TTC549 (cell line): Measurements from ENCODE around the gene CDH13.

Experiments
- FAIRE-seq: peaks from 2 replicates; lab custom pipeline; 2012; peaks lifted over from hg19 to GRCh38; lab: Jason Lieb, UNC

The CDH13 gene

GRCh38 chr16:82852388-82853008 is 225.7 kb downstream of the CDH13 start:
- FAIRE-seq: no peak

GRCh38 chr16:82855471-82855870 is 228.7 kb downstream of the CDH13 start:
- FAIRE-seq: no peak

DNA sequence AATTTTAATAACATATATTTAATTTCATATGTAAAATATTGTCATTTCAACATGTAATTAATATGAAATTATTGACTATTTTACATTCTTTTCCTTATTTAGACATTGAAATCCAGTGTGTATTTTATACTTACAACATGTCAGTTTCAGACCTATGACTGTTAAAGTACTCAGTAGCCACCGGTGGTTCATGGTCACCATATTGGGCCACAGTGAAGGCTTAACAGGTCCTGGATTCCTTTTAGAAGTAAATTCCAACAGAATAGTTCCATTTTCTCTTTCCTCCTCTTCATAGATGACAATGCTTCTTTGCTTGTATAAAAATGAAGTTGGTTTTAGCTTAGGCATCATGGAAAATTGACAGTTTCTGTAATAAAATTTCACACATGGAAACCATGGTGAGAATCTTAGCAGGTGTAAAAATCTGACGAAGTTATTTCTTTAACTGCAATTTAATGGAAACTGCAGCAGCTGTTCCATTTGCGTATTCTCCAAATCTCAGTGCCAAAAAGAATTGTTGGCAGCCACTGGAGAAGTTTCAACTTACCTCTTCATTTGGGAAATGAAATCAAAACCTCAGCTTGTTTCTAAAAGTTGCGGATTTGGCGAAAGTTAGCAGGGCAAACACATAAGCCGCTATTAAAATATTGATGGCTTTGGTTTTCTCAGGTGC is 231.1 kb downstream of the CDH13 start:
- FAIRE-seq: no peak

GRCh38 chr16:82859662-82860061 is 232.9 kb downstream of the CDH13 start:
- no peak for FAIRE-seq

GRCh38 chr16:82860071-82860470 is 233.3 kb downstream of the CDH13 start:
- FAIRE-seq: no peak

DNA sequence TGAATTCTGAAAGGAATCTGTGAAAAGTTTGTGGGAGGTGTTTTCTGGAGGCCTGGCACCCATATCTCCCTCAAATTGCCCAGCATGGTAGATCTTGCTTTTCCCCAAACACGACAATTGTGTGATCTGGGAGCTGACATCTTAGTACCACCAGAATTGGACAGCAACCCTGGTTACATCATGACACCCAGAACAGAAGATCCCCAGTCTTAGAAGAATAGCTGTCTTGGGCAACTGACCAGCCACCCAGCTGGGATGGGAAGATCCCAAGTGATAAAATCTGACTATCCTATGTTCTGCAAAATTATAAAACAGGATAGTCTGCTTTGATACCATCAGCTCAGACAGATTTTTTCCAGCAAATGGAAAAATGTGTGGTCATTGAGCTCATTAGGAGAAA is 235.3 kb downstream of the CDH13 start:
- FAIRE-seq: no peak

- FAIRE-seq: no peak
Observed at GRCh38 chr16:82864332-82865040, 237.7 kb downstream of the CDH13 start.

DNA sequence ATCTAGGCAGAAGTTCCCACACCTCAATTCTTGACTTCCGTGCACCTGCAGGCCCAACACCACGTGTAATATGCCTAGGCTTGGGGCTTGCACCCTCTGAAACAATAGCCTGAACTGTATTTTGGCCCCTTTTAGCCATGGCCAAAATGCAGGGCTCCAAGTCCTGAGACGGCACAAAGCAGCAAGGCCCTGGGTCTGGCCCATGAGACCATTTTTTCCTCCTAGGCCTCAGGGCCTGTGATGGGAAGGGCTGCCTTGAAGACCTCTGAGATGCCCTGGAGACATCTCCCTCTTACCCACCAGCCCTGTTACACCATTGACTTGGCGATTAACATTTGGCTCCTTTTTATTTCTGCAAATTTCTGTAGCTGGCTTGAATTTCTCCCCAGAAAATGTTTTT is 238.6 kb downstream of the CDH13 start:
- no peak for FAIRE-seq

DNA sequence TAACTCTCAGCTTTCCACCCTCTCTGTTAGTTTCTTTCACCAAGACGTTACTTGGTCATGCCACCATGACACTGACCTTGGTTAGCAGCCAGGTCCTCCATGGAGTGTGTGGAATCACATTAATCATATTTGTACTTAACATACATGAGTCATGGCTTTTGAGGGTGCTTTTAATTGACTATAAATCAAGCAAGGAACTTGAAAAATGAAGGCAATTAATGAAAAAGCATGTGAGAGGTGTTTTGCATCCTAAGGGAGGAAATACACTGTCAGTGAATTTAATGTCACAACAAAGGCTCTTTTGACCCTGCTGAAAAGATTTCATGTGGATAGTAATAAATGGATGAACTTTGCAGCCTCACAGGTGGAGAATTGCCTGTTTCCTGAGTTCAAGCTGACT is 240.7 kb downstream of the CDH13 start:
- no peak for FAIRE-seq

- no peak for FAIRE-seq
Observed at GRCh38 chr16:82874271-82874670, 247.5 kb downstream of the CDH13 start.

DNA sequence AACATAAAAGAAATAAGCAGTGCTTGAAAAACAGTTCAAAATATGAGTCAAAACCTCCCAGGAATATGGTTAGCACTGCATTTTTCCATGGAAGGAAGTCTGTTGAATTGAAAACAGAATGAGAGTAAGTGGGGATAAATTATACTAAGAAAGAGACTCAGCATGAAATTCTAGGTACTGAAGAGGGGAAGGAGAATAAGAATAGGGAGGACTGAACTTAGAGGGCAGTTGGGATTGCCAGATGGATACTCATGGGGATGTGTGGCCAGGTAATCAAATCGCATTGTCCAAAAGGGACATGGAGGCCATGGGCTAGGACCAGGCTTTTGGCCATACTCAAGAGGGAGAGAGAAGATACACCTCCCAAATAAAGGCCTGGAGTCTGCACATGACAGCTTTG is 247.9 kb downstream of the CDH13 start:
- no peak for FAIRE-seq

- no peak for FAIRE-seq
Observed at GRCh38 chr16:82876951-82877350, 250.2 kb downstream of the CDH13 start.

DNA sequence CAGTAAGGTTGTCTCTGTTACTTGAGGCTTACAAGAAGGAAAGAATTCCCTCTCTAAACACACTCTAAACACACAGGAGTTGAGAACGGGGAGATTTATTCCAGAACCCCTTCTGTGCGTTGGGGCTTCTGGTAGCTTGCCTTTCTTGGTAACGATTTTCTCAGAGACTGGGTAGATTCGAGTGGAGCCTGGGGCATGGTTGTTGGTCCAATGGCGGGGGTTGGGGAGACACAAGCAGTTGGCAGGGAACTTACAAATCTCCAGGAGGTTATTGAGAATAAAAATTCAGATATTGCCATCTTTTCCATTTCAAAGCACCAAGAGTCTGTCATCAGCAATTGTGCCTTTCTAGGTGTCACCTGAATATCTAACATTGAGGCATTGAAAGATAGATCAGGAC is 251.7 kb downstream of the CDH13 start:
- no peak for FAIRE-seq

GRCh38 chr16:82880346-82880745 is 253.6 kb downstream of the CDH13 start:
- FAIRE-seq: no peak

DNA sequence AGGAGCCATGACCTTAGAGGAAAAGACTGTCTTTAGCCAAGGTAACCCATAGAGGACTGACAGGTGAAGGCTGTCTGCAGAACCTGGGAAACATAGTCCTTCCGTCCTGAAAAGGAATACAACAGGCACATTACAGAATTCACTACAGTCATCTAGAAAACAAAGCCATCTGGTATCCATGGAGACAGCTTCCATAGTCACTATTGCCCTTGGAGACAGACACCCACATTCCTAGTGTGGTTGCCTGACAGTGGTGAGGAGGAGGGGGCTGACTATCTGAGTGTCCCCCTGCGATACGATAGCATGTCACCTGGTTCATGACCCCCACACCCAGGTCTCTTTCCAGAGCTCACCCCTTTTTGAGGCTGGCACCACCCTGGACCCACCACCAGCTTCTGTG is 254.7 kb downstream of the CDH13 start:
- FAIRE-seq: no peak

GRCh38 chr16:82882226-82882625 is 255.5 kb downstream of the CDH13 start:
- no peak for FAIRE-seq

DNA sequence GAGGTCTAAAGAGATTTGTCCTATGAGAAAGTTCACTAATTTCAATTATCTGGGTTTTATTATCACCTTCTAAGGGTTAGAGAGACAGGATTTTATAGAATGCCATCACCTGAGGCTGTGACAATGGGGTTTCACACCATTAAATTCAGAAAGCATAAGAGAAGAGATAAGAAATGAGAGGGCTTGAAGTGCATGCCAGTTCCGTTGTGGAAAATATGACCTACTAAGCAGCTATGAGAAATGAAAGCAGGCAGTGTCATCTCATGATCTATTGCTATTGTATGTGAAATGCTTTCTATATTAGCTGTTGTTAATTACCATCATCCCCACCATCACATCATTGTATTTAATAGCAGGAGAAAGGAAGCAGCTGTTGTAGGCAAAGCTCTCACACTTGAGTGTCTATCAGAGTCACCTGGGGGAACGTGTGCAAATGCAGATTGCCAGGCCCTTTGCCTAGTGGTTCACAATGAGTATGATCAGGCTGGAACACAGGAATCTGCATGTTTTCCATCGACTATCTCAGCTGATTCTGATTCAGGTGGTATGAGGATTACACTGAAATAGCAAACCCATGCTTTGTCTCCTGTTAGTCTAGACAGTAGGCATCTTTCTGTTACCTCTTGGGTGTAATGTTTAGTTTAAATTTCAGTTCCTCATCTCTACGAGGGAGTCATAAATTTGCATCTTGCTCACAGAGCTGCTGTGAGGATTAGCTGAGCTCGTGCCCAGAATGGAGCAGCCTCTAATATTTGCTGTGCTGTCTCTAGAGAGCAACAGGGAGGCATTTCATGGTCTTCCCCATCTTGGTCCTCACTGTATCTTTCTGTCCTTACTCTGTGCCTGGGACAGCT is 256.4 kb downstream of the CDH13 start:
- no peak for FAIRE-seq

DNA sequence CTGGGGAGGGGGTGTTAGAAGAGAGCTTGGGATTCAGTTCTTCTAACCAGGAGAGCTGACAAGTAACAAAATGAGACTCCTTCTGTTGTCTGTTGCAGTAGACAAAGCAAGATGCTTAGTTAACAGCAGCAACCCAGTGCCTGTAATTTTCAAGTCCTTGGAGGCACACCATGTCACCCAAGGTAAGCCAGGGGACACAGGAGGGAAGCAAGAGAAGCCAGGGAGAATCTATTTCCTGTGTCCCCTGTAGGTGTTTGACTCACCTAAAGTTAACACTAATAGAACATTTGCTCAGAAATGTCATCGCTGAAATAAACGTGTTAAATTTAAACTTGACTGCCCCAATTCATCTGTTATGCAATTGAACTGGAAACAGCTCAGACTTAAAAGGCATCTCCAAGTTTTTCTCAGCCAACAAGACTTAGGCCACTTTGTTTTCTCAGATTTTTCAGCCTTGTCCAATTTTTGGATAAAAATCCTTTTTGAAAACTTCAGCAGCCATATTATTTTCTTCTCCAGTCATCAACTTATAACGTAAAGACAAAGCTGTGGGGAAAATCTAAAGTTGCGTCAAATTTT is 257.6 kb downstream of the CDH13 start:
- FAIRE-seq: no peak

- no peak for FAIRE-seq
Observed at GRCh38 chr16:82886146-82886545, 259.4 kb downstream of the CDH13 start.

GRCh38 chr16:82888591-82889001 is 261.8 kb downstream of the CDH13 start:
- no peak for FAIRE-seq

- FAIRE-seq: no peak
Observed at GRCh38 chr16:82891424-82891823, 264.7 kb downstream of the CDH13 start.

DNA sequence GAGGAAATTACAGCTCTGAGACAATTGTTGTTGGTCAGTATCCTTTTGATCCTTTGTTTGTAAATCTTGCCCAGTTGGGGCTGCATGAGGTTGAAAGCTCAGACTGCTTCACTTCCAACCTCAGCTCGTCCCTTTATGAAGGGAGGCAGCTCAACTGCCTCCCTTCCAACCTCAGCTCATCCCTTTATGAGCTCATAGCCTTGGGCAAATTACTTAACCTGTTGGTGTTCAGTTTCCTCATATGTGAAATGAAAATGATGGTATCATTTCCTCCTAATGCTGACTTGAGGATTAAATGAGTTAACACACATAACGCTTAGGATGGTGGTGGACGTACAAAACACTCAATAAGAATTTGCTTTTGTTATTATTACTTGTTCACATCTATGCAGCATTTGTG is 265.1 kb downstream of the CDH13 start:
- no peak for FAIRE-seq
